IMR-90 (cell line): ENCODE measurements around the gene SARNP. TPM values are rescaled to one million over a fixed set of nuclear protein-coding genes. Genes with fewer than 3 reads are reported as not detected.
A peak's percentile ranks its signal among the peaks of the same experiment; 100 is the strongest.

Experiments used
- ATAC-seq: fragments of 200-7000 bp; cut with Tn5 transposase; 2 replicates; pipeline ENCODE4 v1.9.1; 2020; ENCODE audit warnings: low read depth, mild to moderate bottlenecking, moderate library complexity
- BruUV-seq: library from RNA; stranded (reverse); fragments of 400-500 nt; replicated peaks from 2 replicates; lab custom pipeline; 2021; lab: Mats Ljungman, UMichigan
- CTCF ChIA-PET: fragments of 300-600 bp; formaldehyde crosslinking; extraction: SDS; loops from one replicate; lab custom pipeline; 2021; ENCODE audit warnings: antibody characterized with exemption; lab: Yijun Ruan, JAX
- POLR2A ChIA-PET: fragments of 300-600 bp; sonication (Branson Sonifier 250); formaldehyde crosslinking; loops from one replicate; lab custom pipeline; 2022; ENCODE audit warnings: antibody characterized with exemption; ENCODE audit not compliant: unreplicated experiment; lab: Charles Lee
- DNase-seq: peaks from one replicate; pipeline ENCODE4 v3.0.0; 2013
- H2AFZ ChIP-seq: replicated peaks from 2 replicates; pipeline ENCODE3; 2013; ENCODE audit warnings: low read length, mild to moderate bottlenecking; ENCODE audit not compliant: poor library complexity
- H2AK5ac ChIP-seq: 2 replicates; pipeline ENCODE4 v1.6.1; 2013; ENCODE audit warnings: low read depth, low read length, inconsistent platforms
- H2AK9ac ChIP-seq: replicated peaks from 2 replicates; pipeline ENCODE3; 2013; ENCODE audit warnings: mild to moderate bottlenecking, low read depth, low read length, moderate library complexity; ENCODE audit not compliant: poor library complexity
- H2BK120ac ChIP-seq: 2 replicates; pipeline ENCODE4 v1.6.1; 2013; ENCODE audit warnings: low read depth, low read length, inconsistent platforms
- H2BK15ac ChIP-seq: 3 replicates; pipeline ENCODE4 v1.6.1; 2013; ENCODE audit warnings: low read depth, low read length, inconsistent platforms
- H2BK20ac ChIP-seq: 2 replicates; pipeline ENCODE4 v1.6.1; 2013; ENCODE audit warnings: low read depth, mild to moderate bottlenecking, inconsistent platforms, low read length, moderate library complexity
- H2BK5ac ChIP-seq: 2 replicates; pipeline ENCODE4 v1.6.1; 2013; ENCODE audit warnings: mild to moderate bottlenecking, low read depth, low read length, inconsistent platforms; ENCODE audit not compliant: poor library complexity, severe bottlenecking
- H3K14ac ChIP-seq: replicated peaks from 2 replicates; pipeline ENCODE4 v1.6.1; 2013; ENCODE audit warnings: low read depth, low read length, inconsistent platforms
- H3K18ac ChIP-seq: 2 replicates; pipeline ENCODE4 v1.6.1; 2013; ENCODE audit warnings: low read depth, low read length, control low read depth
- H3K23ac ChIP-seq: 2 replicates; pipeline ENCODE4 v1.6.1; 2013; ENCODE audit warnings: low read depth, low read length, inconsistent platforms
- H3K27ac ChIP-seq: 2 replicates; pipeline ENCODE4 v1.5.1; 2013; ENCODE audit warnings: mild to moderate bottlenecking, control low read depth, low read length; ENCODE audit not compliant: insufficient read depth
- H3K27me3 ChIP-seq: 2 replicates; pipeline ENCODE4 v1.6.1; 2013; ENCODE audit warnings: low read length; ENCODE audit not compliant: control insufficient read depth, insufficient read depth
- H3K36me3 ChIP-seq: 2 replicates; pipeline ENCODE4 v1.6.1; 2013; ENCODE audit warnings: low read length, mixed read lengths; ENCODE audit not compliant: control insufficient read depth, insufficient read depth
- H3K4ac ChIP-seq: 2 replicates; pipeline ENCODE4 v1.6.1; 2013; ENCODE audit warnings: low read depth, low read length, inconsistent platforms
- H3K4me1 ChIP-seq: 2 replicates; pipeline ENCODE4 v1.6.1; 2013; ENCODE audit warnings: low read length, mixed read lengths; ENCODE audit not compliant: control insufficient read depth, insufficient read depth
- H3K4me2 ChIP-seq: 2 replicates; pipeline ENCODE4 v1.6.1; 2013; ENCODE audit warnings: low read depth, mild to moderate bottlenecking, control low read depth, low read length, moderate library complexity
- H3K4me3 ChIP-seq: 2 replicates; pipeline ENCODE4 v1.5.1; 2013; ENCODE audit warnings: low read depth, mild to moderate bottlenecking, control low read depth, low read length, moderate library complexity; ENCODE audit not compliant: insufficient read depth
- H3K56ac ChIP-seq: 2 replicates; pipeline ENCODE4 v1.6.1; 2013; ENCODE audit warnings: low read length, inconsistent platforms; ENCODE audit not compliant: insufficient read depth; ENCODE audit errors: extremely low read depth
- H3K79me1 ChIP-seq, 2 experiments: 2 replicates each; pipeline ENCODE4 v1.6.1; 2013; ENCODE audit warnings: low read length in 2 of 2, inconsistent platforms in 1 of 2, low read depth in 1 of 2
- H3K9ac ChIP-seq: 2 replicates; pipeline ENCODE4 v1.6.1; 2013; ENCODE audit warnings: low read depth, low read length, control low read depth
- H3K9me1 ChIP-seq: 2 replicates; pipeline ENCODE4 v1.6.1; 2013; ENCODE audit warnings: low read length, inconsistent platforms; ENCODE audit not compliant: insufficient read depth
- H3K9me3 ChIP-seq: 2 replicates; pipeline ENCODE4 v1.6.1; 2013; ENCODE audit warnings: low read length; ENCODE audit not compliant: control insufficient read depth, insufficient read depth
- H4K20me1 ChIP-seq: 2 replicates; pipeline ENCODE4 v1.6.1; 2013; ENCODE audit warnings: low read length, inconsistent platforms; ENCODE audit not compliant: insufficient read depth
- H4K5ac ChIP-seq: 2 replicates; pipeline ENCODE4 v1.6.1; 2013; ENCODE audit warnings: mild to moderate bottlenecking, low read depth, low read length, control low read depth
- H4K8ac ChIP-seq, 2 experiments: 2 replicates each; pipeline ENCODE4 v1.6.1; 2013; ENCODE audit warnings: low read depth in 2 of 2, low read length in 2 of 2, control low read depth in 1 of 2, inconsistent platforms in 1 of 2
- H4K91ac ChIP-seq: 2 replicates; pipeline ENCODE4 v1.6.1; 2013; ENCODE audit warnings: low read depth, low read length, inconsistent platforms; ENCODE audit not compliant: insufficient read depth
- MAZ ChIP-seq: IDR thresholded peaks from 2 replicates; pipeline ENCODE4 v1.6.1; 2012; ENCODE audit warnings: low read depth, mild to moderate bottlenecking, low read length, improper control_type of control experiment, moderate library complexity, borderline replicate concordance
- RFX5 ChIP-seq: IDR thresholded peaks from 2 replicates; pipeline ENCODE4 v1.8.0; 2012; ENCODE audit warnings: low read depth, mild to moderate bottlenecking, low read length, moderate library complexity
- WGBS, 2 experiments: methylation state at CpG; one replicate each; pipeline versions ENCODE4 v1.1.5 to v1.1.7; 2013; ENCODE audit warnings: missing lambda C conversion rate in 2 of 2; ENCODE audit not compliant: insufficient read length in 1 of 2; ENCODE audit errors: extremely low coverage in 2 of 2; 5-methylcytosine and 5-hydroxymethylcytosine counted together
- dilution Hi-C: fragments of 300-500 bp; cut with HindIII; formaldehyde crosslinking; loops from one replicate; pipeline ENCODE4 v1.14.3; 2018; ENCODE audit warnings: low sequenced_read_pairs; ENCODE audit not compliant: unreplicated experiment
- in situ Hi-C: fragments of 300-500 bp; cut with MboI; formaldehyde crosslinking; loops from 3 replicates; pipeline ENCODE4 v1.14.3; 2019; ENCODE audit warnings: low sequenced_read_pairs, inconsistent platforms, mixed read lengths
- intact Hi-C: fragments of 100-400 bp; cut with micrococcal nuclease; formaldehyde crosslinking; loops from 2 replicates; pipeline ENCODE4 v1.10.0; 2022
- polyA plus RNA-seq, 3 experiments: library from polyadenylated mRNA; depleted of rRNA; stranded (reverse); fragments of >200 nt; gene quantifications; 2 replicates each; pipeline ENCODE4 v1.2.3, GENCODE V29; 2012; ENCODE audit warnings: low replicate concordance in 1 of 3
- total RNA-seq: library from RNA; depleted of rRNA; stranded (reverse); fragments of >200 nt; gene quantifications from 2 replicates; pipeline ENCODE4 v1.2.3, GENCODE V29; 2012

The SARNP gene
- total and polyA plus RNA-seq, 2 of the 4 experiments (the other 2 are of a cell fraction): 46.8 to 103 TPM

DNA sequence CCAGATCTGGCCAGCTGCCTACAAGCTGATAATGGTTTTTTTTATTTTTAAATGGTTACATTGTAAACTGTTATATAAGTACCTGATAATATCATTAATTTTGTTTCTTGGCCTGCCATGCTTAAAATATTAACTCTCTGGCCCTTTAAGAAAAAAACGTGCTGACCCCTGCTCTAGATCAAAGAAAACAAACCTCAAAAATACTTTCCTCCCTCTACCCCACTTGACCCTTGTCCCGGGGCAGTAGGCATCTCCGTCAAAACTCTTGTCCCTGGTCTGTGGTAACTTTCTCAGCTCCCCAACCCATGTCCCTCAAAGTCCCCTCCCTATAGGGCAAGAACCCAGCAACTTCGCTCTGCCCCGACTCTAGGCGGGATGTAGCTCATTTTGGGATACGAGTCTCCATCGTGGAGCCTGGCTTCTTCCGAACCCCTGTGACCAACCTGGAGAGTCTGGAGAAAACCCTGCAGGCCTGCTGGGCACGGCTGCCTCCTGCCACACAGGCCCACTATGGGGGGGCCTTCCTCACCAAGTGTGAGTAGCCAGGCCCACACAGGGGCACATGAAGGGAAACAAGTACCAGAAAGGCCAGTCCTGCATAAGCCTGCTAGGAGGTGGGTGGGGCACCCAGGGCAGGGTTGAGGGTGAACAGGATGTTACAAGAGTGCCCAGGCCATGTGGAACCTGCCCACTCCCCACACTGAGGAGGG lies 93.9 kb downstream of the SARNP start:
- H3K9me1 ChIP-seq: peaks cover 12% of the 10 kb centered on the region; the same call in 1 of the 2 replicates
- H3K79me1 ChIP-seq: peaks cover 15 to 65% of the 10 kb centered on the region in 2 experiments
- no peak overlapping the region for H3K18ac ChIP-seq
- dilution Hi-C loops (no loop called here), intact Hi-C loops (no loop called here), in situ Hi-C loops (no loop called here)
- CTCF ChIA-PET: no interaction called here
- no peak overlapping the region for H2BK15ac ChIP-seq
- H3K36me3 ChIP-seq: peaks cover 45% of the 10 kb centered on the region
- TF ChIP-seq MAZ (no peak), RFX5 (0 out of 2 replicates have a peak, but pooled peaks have one; percentile 8)
- peaks cover 23% of the 10 kb centered on the region for H3K4me1 ChIP-seq
- no peaks in the 10 kb centered on the region for H3K9me3 ChIP-seq
- POLR2A ChIA-PET: no interaction called here
- H3K23ac ChIP-seq: no peak overlapping the region
- no peak overlapping the region for H2BK20ac ChIP-seq
- no peaks in the 10 kb centered on the region for H3K27me3 ChIP-seq
- no peak overlapping the region for H3K4me3 ChIP-seq
- DNase-seq (no peak), ATAC-seq (no peak)
- no peak overlapping the region for H3K9ac ChIP-seq
- H3K4me2 ChIP-seq: no peak overlapping the region
- no peak overlapping the region for H4K8ac ChIP-seq
- no peak overlapping the region for H3K27ac ChIP-seq
- H4K5ac ChIP-seq: no peak overlapping the region
- no peak overlapping the region for H2BK5ac ChIP-seq
- no TSS peak for BruUV-seq
- H3K14ac ChIP-seq: no peak overlapping the region
- whole genome bisulfite sequencing, 2 experiments: 91% methylated on average over 8 of the region's 10 CpGs; no CpG with 5 or more reads in 1 of the 2 experiments
- H2AFZ ChIP-seq: peak overlapping the region; percentile 5
- H2AK5ac ChIP-seq: no peak overlapping the region; the same call in 1 of the 2 replicates
- H2BK120ac ChIP-seq: no peak overlapping the region
- H3K4ac ChIP-seq: no peak overlapping the region
- H3K56ac ChIP-seq: no peak overlapping the region
- peaks cover 68% of the 10 kb centered on the region for H4K20me1 ChIP-seq
- no peak overlapping the region for H4K91ac ChIP-seq
- peak overlapping the region; percentile 17 for H2AK9ac ChIP-seq
